ENCODE results near the gene ARHGAP20.
A peak's percentile ranks its signal among the peaks of the same experiment; 100 is the strongest.

ARHGAP20 gene

DNA sequence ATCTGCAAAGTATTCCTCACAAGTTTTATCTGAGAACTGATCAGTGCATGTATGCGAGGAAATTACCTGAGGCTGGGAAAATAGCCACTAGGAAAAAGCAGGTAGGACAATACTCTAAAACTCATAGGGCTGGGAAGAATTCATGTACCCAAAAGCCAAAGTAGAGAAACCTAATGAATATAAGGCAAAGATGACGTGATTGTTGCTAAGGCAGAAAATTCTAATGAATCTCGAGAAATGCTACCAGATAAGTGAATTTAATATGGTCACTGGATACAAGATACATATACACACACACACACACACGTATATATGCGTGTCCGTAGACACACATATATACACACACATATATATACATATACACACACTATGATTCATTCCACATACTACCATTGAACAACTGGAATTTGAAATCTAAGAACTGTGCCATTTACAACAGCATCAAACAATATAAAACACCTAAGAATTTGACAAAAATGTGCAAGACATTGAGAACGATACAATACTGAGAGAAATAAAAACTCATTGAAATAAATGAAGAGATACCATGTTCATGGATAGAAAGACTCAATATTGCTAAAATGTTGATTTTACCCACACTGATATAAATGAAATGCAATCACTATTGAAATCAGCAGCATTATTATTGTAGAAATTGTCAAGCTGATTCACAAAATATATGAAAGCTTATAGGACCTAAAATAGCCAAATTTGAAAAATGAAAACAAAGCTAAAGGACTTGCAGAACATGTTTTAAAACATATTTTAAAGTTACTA lies 46.4 kb downstream of the ARHGAP20 start:
- TF ChIP-seq, protein P1, sequence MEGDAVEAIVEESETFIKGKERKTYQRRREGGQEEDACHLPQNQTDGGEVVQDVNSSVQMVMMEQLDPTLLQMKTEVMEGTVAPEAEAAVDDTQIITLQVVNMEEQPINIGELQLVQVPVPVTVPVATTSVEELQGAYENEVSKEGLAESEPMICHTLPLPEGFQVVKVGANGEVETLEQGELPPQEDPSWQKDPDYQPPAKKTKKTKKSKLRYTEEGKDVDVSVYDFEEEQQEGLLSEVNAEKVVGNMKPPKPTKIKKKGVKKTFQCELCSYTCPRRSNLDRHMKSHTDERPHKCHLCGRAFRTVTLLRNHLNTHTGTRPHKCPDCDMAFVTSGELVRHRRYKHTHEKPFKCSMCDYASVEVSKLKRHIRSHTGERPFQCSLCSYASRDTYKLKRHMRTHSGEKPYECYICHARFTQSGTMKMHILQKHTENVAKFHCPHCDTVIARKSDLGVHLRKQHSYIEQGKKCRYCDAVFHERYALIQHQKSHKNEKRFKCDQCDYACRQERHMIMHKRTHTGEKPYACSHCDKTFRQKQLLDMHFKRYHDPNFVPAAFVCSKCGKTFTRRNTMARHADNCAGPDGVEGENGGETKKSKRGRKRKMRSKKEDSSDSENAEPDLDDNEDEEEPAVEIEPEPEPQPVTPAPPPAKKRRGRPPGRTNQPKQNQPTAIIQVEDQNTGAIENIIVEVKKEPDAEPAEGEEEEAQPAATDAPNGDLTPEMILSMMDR (IDR thresholded peaks at IDR 0.05; ENCODE audit: insufficient read depth, missing control alignments) = no peak
- peak; percentile 32 for FAIRE-seq

DNA sequence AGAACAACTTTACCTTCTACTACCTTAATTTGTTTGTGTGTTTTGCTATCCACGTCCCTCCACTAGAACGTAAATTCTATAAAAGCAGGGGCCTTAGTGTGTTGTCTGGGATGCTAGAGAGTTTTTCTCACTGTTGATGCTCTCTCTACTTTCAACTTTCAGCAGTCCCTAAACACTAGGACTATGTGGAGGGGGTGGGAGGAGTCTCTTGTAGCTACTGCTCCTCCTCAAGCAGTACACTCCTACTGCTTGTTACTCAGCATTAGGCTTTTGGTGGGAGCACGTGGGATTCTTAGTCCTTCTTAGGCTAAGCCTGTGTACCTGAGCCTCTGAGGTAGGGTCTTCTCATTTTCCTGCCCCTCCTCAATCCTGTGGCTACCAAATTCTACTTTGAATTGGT lies 56.3 kb downstream of the ARHGAP20 start:
- DNase-seq (ENCODE audit: insufficient read length, low spot score) (no peak), FAIRE-seq (no peak)
- TF ChIP-seq, protein P1 (IDR thresholded peaks at IDR 0.05; ENCODE audit: insufficient read depth, missing control alignments) = no peak

More for the DNA sequence above, 46.4 kb downstream of the ARHGAP20 start:
- DNase-seq (ENCODE audit: insufficient read length, low spot score) = no peak

DNA sequence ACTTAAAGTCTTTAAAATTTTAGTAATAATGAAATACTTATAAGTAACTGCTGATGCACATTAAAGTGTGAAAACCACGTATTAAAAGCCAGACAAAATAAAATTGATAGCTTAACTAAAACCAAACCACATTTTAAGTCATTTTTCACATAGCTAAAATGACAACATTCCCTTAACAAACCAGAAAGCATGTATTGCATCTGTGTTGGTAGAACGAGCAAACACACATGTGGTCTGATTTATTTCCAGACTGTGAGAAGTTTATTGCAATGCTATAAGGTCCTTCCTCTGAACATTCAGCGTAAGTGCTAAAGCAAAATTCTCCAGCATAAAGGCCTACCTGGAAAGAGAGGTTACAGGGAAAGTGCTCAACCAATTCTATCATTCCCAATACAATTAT lies 57.8 kb downstream of the ARHGAP20 start:
- FAIRE-seq (no peak), DNase-seq (ENCODE audit: insufficient read length, low spot score) (no peak)

DNA sequence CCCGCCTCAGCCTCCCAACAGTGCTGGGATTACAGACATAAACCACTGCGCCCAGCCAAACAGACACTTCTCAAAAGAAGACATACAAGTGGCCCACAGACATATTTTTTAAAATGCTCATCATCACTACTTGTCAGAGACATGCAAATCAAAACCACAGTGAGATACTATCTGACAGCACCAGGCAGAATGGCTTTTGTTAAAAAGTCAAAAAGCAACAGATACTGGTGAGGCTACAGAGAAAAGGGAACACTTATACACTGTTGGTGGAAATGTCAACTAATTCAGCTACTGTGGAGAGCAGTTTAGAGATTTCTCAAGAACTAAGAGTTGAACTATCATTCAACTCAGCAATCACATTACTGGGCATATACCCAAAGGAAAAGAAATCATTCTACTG lies 67.0 kb downstream of the ARHGAP20 start:
- TF ChIP-seq, protein P1 (IDR thresholded peaks at IDR 0.05; ENCODE audit: insufficient read depth, missing control alignments) = no peak
- FAIRE-seq (no peak), DNase-seq (ENCODE audit: insufficient read length, low spot score) (no peak)

More for the DNA sequence above, 57.8 kb downstream of the ARHGAP20 start:
- TF ChIP-seq, protein P1 (IDR thresholded peaks at IDR 0.05; ENCODE audit: insufficient read depth, missing control alignments) = no peak

DNA sequence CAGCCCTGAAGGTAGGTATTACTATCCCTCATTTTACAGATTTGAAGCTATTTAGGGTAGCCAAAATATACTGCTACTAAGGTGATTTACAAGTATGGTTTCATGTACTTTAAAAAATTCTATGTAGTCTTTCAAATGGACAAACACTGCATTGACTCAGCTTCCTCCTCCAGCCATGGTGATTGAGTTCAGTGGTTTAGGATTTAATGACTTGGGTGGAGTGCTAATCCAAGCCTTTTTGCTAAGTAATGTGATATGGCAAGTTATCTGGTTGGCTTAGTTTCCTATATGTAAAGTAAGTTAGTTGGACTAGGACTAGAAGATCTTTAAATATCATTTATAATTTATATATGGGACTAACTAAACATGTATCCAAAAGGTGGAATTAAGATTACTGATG lies 77.9 kb downstream of the ARHGAP20 start:
- TF ChIP-seq, protein P1 (IDR thresholded peaks at IDR 0.05; ENCODE audit: insufficient read depth, missing control alignments) = no peak
- FAIRE-seq (no peak), DNase-seq (ENCODE audit: insufficient read length, low spot score) (no peak)

DNA sequence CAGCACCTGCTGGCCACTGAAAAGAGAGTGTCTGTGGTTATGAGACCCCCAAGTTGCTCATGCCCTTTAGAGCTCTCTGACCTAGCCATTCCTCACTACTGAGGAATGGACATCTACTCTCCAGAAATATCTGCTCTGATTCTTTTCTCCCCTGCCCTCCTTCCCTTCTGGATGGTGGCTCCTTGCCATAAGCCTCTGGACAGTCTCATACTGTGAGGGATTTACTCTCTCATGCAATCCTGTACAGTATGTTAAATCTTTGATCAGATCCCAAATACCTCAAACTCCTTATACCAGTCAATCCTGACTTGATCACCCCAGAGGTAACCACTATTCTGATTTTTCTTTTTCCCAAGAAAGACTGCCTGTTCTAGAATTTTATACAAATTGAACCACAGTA lies 80.7 kb downstream of the ARHGAP20 start:
- no peak for DNase-seq (ENCODE audit: insufficient read length, low spot score)
- TF ChIP-seq, protein P1 (IDR thresholded peaks at IDR 0.05; ENCODE audit: insufficient read depth, missing control alignments) = no peak
- FAIRE-seq = no peak

DNA sequence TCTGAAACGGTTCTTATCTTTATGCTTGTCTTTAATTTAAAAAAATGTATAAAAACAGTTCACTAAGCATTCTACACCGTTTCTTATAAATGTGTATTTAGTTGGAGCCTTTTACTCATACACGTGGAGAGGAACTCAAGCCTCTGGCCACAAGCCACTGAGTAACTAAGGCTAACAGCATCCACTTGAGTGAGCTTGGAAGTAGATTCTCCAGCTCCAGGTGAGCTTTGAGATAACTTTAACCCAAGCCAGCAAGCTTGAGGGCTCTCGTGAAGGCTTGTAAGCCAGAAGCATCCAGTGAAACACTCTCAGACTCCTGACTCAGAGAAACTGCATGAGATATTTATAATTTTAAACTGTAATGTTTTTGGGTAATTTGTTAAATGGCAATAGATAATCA lies 82.6 kb downstream of the ARHGAP20 start:
- FAIRE-seq (no peak), DNase-seq (ENCODE audit: insufficient read length, low spot score) (no peak)
- TF ChIP-seq, protein P1 (IDR thresholded peaks at IDR 0.05; ENCODE audit: insufficient read depth, missing control alignments) = no peak

Measured in D721Med (cell line).